ENCODE measurements around the gene LRFN2. TPM values are rescaled to one million over a fixed set of nuclear protein-coding genes. Genes with fewer than 3 reads are reported as not detected.

The LRFN2 gene
- total RNA-seq, 1 donor from 2014 or later: not detected

DNA sequence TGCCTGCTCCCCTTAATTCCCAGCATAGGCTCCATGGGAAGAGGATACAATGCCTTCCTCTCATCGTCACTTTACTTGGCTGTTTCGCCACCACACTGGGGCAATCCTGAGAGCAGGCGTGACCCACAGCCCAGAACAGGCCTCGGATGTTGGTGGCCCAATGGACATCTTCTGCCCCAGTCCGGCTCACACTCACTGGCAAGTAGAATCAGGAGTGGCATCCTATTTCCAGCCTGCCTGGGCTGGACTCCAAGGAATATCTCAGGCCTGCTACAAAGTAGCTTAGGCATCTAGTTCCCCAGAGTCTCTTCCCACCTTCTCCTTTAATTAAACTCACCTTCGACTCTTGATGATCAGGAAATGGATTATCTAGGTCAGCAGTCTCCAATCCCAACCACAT, 110.5 kb downstream of the LRFN2 start:
- H3K27me3 ChIP-seq (ENCODE audit: low read depth): peaks cover 92% of the 10 kb centered on the region
- no peak overlapping the region for H3K4me3 ChIP-seq
- DNase-seq: no peak
- H3K36me3 ChIP-seq: no peaks in the 10 kb centered on the region
- H3K4me1 ChIP-seq: no peaks in the 10 kb centered on the region
- TF ChIP-seq, protein P1, sequence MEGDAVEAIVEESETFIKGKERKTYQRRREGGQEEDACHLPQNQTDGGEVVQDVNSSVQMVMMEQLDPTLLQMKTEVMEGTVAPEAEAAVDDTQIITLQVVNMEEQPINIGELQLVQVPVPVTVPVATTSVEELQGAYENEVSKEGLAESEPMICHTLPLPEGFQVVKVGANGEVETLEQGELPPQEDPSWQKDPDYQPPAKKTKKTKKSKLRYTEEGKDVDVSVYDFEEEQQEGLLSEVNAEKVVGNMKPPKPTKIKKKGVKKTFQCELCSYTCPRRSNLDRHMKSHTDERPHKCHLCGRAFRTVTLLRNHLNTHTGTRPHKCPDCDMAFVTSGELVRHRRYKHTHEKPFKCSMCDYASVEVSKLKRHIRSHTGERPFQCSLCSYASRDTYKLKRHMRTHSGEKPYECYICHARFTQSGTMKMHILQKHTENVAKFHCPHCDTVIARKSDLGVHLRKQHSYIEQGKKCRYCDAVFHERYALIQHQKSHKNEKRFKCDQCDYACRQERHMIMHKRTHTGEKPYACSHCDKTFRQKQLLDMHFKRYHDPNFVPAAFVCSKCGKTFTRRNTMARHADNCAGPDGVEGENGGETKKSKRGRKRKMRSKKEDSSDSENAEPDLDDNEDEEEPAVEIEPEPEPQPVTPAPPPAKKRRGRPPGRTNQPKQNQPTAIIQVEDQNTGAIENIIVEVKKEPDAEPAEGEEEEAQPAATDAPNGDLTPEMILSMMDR (IDR thresholded peaks at IDR 0.05; ENCODE audit: borderline replicate concordance): no peak
- no peak overlapping the region for H3K27ac ChIP-seq (replicated peaks)
- intact Hi-C loops (cut with micrococcal nuclease): no loop called here
- no peaks in the 10 kb centered on the region for H3K9me3 ChIP-seq (replicated peaks)

DNA sequence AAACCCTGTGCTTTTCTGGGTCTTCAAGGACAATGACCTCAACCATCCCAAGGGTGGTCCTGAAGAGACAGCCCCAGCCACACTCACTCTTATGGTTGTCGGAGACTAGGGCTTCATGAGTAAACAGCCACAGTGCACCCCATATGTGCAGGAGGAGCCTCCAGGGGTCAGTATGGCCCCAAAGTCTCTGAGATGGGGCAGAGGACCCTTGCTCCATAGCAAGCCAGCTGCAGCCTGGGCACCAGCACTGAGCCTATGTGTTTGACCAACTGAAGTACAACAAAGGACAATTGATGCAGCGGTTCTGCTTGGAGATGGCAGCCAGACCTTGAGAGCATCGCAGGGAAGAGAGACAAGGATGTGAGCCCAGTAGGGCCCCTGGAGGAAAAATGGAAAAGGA, 112.2 kb downstream of the LRFN2 start:
- no peak for DNase-seq
- TF ChIP-seq, protein P1 (IDR thresholded peaks at IDR 0.05; ENCODE audit: borderline replicate concordance): no peak
- Histone ChIP-seq H3K27ac (replicated peaks) (no peak overlapping the region), H3K9me3 (replicated peaks) (no peaks in the 10 kb centered on the region), H3K27me3 (ENCODE audit: low read depth) (peaks cover 92% of the 10 kb centered on the region), H3K4me3 (no peak overlapping the region), H3K36me3 (no peaks in the 10 kb centered on the region), H3K4me1 (no peaks in the 10 kb centered on the region)
- intact Hi-C loops (cut with micrococcal nuclease): no loop called here

DNA sequence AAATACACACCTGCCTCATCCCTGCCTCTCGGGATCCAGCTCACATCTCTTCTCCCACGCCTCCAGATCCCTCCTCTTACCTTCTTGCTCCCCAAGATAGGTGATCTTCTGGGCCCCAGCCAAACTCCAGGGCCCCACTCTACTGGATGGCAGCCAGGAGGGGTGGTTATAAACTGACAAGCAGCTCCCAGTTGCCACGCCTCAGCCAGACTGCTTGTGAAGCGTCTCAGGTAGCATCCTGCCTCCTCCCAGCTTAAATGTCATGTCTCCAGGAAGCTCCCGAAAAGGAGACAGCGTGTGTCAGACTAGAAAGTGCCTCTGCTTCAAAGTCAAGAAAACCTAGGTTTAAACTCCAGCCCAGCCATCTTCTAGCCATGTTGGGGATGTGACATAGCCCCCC, 114.1 kb downstream of the LRFN2 start:
- Histone ChIP-seq H3K36me3 (no peaks in the 10 kb centered on the region), H3K4me3 (no peak overlapping the region), H3K27me3 (ENCODE audit: low read depth) (peaks cover 94% of the 10 kb centered on the region), H3K4me1 (no peaks in the 10 kb centered on the region), H3K9me3 (replicated peaks) (no peaks in the 10 kb centered on the region), H3K27ac (replicated peaks) (no peak overlapping the region)
- no peak for DNase-seq
- TF ChIP-seq, protein P1 (IDR thresholded peaks at IDR 0.05; ENCODE audit: borderline replicate concordance): no peak
- intact Hi-C loops (cut with micrococcal nuclease): no loop called here

DNA sequence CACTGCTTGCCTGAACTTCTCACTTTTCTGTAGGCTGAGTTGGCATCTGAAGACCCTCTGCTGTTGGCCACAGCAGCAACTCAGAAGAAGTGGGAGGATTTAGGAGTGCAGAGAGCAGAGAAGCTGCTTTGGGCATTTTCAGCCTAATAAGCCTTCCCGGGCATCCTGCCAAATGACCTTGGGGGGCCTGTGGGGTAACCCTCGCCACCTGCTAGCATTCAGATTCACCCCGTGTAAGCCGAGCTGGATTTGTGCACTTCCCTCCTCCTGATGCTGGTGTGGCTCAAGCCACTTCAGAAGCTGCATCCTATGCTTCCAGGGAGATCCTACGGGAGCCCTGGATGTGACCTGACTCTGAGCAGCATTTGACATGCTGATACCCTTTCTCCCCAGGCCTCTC, 114.8 kb downstream of the LRFN2 start:
- Histone ChIP-seq H3K27me3 (ENCODE audit: low read depth) (peaks cover 94% of the 10 kb centered on the region), H3K4me1 (no peaks in the 10 kb centered on the region), H3K27ac (replicated peaks) (no peak overlapping the region), H3K4me3 (no peak overlapping the region), H3K9me3 (replicated peaks) (no peaks in the 10 kb centered on the region), H3K36me3 (no peaks in the 10 kb centered on the region)
- TF ChIP-seq, protein P1 (IDR thresholded peaks at IDR 0.05; ENCODE audit: borderline replicate concordance): no peak
- intact Hi-C loops (cut with micrococcal nuclease): no loop called here
- no peak for DNase-seq

DNA sequence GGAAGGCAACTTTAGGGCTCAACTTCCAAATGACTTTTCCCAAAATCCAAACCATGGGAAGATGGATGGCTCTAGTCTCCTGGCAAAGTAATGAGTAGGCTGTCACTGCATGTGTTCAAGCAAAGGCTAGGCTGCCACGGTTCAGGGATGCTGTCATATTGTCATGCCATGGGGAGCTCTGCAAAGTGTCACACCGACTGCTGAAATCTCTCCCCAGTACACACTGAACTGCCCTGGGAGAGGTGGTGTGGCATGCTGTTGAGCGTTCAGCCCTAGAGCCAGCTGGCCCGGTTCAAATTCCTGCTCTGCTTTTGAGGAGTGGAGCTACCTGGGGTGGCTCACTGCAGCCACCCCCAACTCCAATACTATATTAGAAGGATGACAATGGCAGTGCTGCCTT, 115.9 kb downstream of the LRFN2 start:
- H3K27ac ChIP-seq (replicated peaks): no peak overlapping the region
- H3K4me3 ChIP-seq: no peak overlapping the region
- H3K27me3 ChIP-seq (ENCODE audit: low read depth): peaks cover 94% of the 10 kb centered on the region
- no peaks in the 10 kb centered on the region for H3K4me1 ChIP-seq
- H3K9me3 ChIP-seq (replicated peaks): no peaks in the 10 kb centered on the region
- no peak for DNase-seq
- TF ChIP-seq, protein P1 (IDR thresholded peaks at IDR 0.05; ENCODE audit: borderline replicate concordance): no peak
- intact Hi-C loops (cut with micrococcal nuclease): no loop called here
- no peaks in the 10 kb centered on the region for H3K36me3 ChIP-seq

DNA sequence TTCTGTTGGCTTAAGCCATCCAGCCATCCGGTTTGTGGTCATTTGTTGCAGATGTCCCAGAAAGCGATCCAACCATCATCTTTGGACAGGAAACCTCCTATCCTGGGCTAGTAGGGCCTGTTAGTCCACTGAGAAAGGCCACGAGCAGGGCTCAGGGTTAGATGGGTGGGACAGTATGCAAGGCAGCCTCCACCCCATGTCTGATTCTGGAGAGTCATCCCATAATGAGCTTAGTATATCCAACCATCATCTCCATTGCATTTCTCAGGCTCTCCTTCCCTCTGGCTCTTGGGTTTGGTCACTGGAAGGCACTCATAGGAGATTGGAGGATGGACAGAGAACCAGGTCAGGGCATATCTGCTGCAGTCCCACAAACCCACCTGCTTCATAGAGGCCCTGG, 117.8 kb downstream of the LRFN2 start:
- no peak overlapping the region for H3K4me3 ChIP-seq
- no peaks in the 10 kb centered on the region for H3K36me3 ChIP-seq
- TF ChIP-seq, protein P1 (IDR thresholded peaks at IDR 0.05; ENCODE audit: borderline replicate concordance): no peak
- H3K9me3 ChIP-seq (replicated peaks): peaks cover 6% of the 10 kb centered on the region
- H3K27ac ChIP-seq (replicated peaks): no peak overlapping the region
- intact Hi-C loops (cut with micrococcal nuclease): no loop called here
- H3K27me3 ChIP-seq (ENCODE audit: low read depth): peaks cover 99% of the 10 kb centered on the region
- H3K4me1 ChIP-seq: no peaks in the 10 kb centered on the region
- no peak for DNase-seq

Data from left ventricle myocardium inferior (tissue), 1 donor.